Measurements from ENCODE around the gene LITAFD. TPM values are rescaled to one million over a fixed set of nuclear protein-coding genes. Genes with fewer than 3 reads are reported as not detected.

LITAFD gene
- total RNA-seq, 1 experiment from 2014 or later, result not detected

- Histone ChIP-seq H3K36me3 (ENCODE audit: control insufficient read depth, insufficient read depth, low read length) (peaks cover 9% of the 10 kb centered on the region; the same call in 1 of the 2 replicates), H3K4me3 (ENCODE audit: low read depth, low read length) (no peak overlapping the region)
- intact Hi-C loops (cut with micrococcal nuclease; ENCODE audit: unreplicated experiment), result no loop called here
Observed at GRCh38 chr16:8853611-8854010, 28.5 kb upstream of the LITAFD start.

GRCh38 chr16:8854298-8854948 lies 27.7 kb upstream of the LITAFD start:
- Mint-ChIP-seq H3K27me3 (ENCODE audit: insufficient read depth, unreplicated experiment) (no peaks in the 10 kb centered on the region), H3K4me1 (ENCODE audit: low read depth, unreplicated experiment) (peaks cover 7% of the 10 kb centered on the region), H3K36me3 (ENCODE audit: insufficient read depth, unreplicated experiment) (peaks cover 97% of the 10 kb centered on the region), H3K27ac (ENCODE audit: unreplicated experiment) (peak overlapping the region; percentile 59), H3K9me3 (ENCODE audit: unreplicated experiment) (no peaks in the 10 kb centered on the region), H3K4me3 (ENCODE audit: unreplicated experiment) (no peak overlapping the region)
- POLR2A ChIA-PET, result interaction anchor here (1.1 kb wide), 1 partner anchor 15 kb away, joined by 4 read pairs; the partner anchor contains the start of gene CARHSP1
- no peak for TF ChIP-seq CTCF (IDR thresholded peaks at IDR 0.05; ENCODE audit: insufficient read depth in 1 of 2, low read depth in 1 of 2, low read length in 1 of 2, severe bottlenecking in 1 of 2, unreplicated experiment in 1 of 2)
- DNase-seq, result no peak
- Histone ChIP-seq H3K9me3 (no peaks in the 10 kb centered on the region), H3K36me3 (ENCODE audit: control insufficient read depth, insufficient read depth, low read length) (peaks cover 9% of the 10 kb centered on the region; the same call in 1 of the 2 replicates), H3K4me3 (ENCODE audit: low read depth, low read length) (no peak overlapping the region), H3K27me3 (replicated peaks; ENCODE audit: control insufficient read depth, insufficient read depth, low read length) (no peaks in the 10 kb centered on the region), H3K4me1 (no peaks in the 10 kb centered on the region)
- BruUV-seq (replicated peaks), result no TSS peak
- CTCF ChIA-PET, result interaction anchor here (0.5 kb wide), 1 partner anchor 21 kb away, joined by 3 read pairs; no protein-coding TSS in a partner anchor
- intact Hi-C loops (cut with micrococcal nuclease; ENCODE audit: unreplicated experiment), result no loop called here

More at GRCh38 chr16:8853611-8854010, 28.5 kb upstream of the LITAFD start:
- BruUV-seq (replicated peaks), result no TSS peak
- no peak for TF ChIP-seq CTCF (IDR thresholded peaks at IDR 0.05; ENCODE audit: insufficient read depth in 1 of 2, low read depth in 1 of 2, low read length in 1 of 2, severe bottlenecking in 1 of 2, unreplicated experiment in 1 of 2)
- DNase-seq, result no peak
- POLR2A ChIA-PET, result no interaction called here
- no peak overlapping the region for H3K27ac Mint-ChIP-seq (ENCODE audit: unreplicated experiment)
- peaks cover 96% of the 10 kb centered on the region for H3K36me3 Mint-ChIP-seq (ENCODE audit: insufficient read depth, unreplicated experiment)
- Histone ChIP-seq H3K9me3 (no peaks in the 10 kb centered on the region), H3K4me1 (no peaks in the 10 kb centered on the region), H3K27me3 (replicated peaks; ENCODE audit: control insufficient read depth, insufficient read depth, low read length) (no peaks in the 10 kb centered on the region)
- no peaks in the 10 kb centered on the region for H3K9me3 Mint-ChIP-seq (ENCODE audit: unreplicated experiment)
- no peaks in the 10 kb centered on the region for H3K27me3 Mint-ChIP-seq (ENCODE audit: insufficient read depth, unreplicated experiment)
- CTCF ChIA-PET, result no interaction called here
- H3K4me3 Mint-ChIP-seq (ENCODE audit: unreplicated experiment), result no peak overlapping the region
- H3K4me1 Mint-ChIP-seq (ENCODE audit: low read depth, unreplicated experiment), result peaks cover 7% of the 10 kb centered on the region

- no peak for DNase-seq
- no peak overlapping the region for H3K4me3 Mint-ChIP-seq (ENCODE audit: unreplicated experiment)
- peaks cover 6% of the 10 kb centered on the region for H3K4me1 ChIP-seq
- no peaks in the 10 kb centered on the region for H3K27me3 Mint-ChIP-seq (ENCODE audit: insufficient read depth, unreplicated experiment)
- CTCF ChIA-PET, result no interaction called here
- no TSS peak for BruUV-seq (replicated peaks)
- no peaks in the 10 kb centered on the region for H3K27me3 ChIP-seq (replicated peaks; ENCODE audit: control insufficient read depth, insufficient read depth, low read length)
- no peaks in the 10 kb centered on the region for H3K9me3 Mint-ChIP-seq (ENCODE audit: unreplicated experiment)
- H3K36me3 ChIP-seq (ENCODE audit: control insufficient read depth, insufficient read depth, low read length), result peaks cover 9% of the 10 kb centered on the region; the same call in 1 of the 2 replicates
- no peak overlapping the region for H3K4me3 ChIP-seq (ENCODE audit: low read depth, low read length)
- peaks cover 98% of the 10 kb centered on the region for H3K36me3 Mint-ChIP-seq (ENCODE audit: insufficient read depth, unreplicated experiment)
- H3K27ac Mint-ChIP-seq (ENCODE audit: unreplicated experiment), result peak overlapping the region; percentile 59
- POLR2A ChIA-PET, result interaction anchor here (1.1 kb wide), 1 partner anchor 14 kb away, joined by 4 read pairs; the partner anchor contains the start of gene CARHSP1
- H3K9me3 ChIP-seq, result no peaks in the 10 kb centered on the region
- intact Hi-C loops (cut with micrococcal nuclease; ENCODE audit: unreplicated experiment), result no loop called here
- peaks cover 7% of the 10 kb centered on the region for H3K4me1 Mint-ChIP-seq (ENCODE audit: low read depth, unreplicated experiment)
- TF ChIP-seq CTCF (IDR thresholded peaks at IDR 0.05; ENCODE audit: insufficient read depth in 1 of 2, low read depth in 1 of 2, low read length in 1 of 2, severe bottlenecking in 1 of 2, unreplicated experiment in 1 of 2), result peak in 1 of 2 experiments; percentile 9
Observed at GRCh38 chr16:8855051-8855786, 26.9 kb upstream of the LITAFD start.
